Stimulated activated CD8-positive, alpha-beta memory T cell treated with anti-CD3 and anti-CD28 coated beads, Interleukin-15, amount 100 ng/mL, for 48 hours (primary cell): ENCODE data around the gene COL23A1.

ENCODE experiments used
- DNase-seq, 2 donors: peaks; one replicate each; pipeline ENCODE4 v3.0.0-alpha.2; 2020; ENCODE audit warnings: low read depth in 2 of 2

The COL23A1 gene

GRCh38 chr5:178555005-178555404 is 35.2 kb downstream of the COL23A1 start:
- DNase-seq = no peak

DNA sequence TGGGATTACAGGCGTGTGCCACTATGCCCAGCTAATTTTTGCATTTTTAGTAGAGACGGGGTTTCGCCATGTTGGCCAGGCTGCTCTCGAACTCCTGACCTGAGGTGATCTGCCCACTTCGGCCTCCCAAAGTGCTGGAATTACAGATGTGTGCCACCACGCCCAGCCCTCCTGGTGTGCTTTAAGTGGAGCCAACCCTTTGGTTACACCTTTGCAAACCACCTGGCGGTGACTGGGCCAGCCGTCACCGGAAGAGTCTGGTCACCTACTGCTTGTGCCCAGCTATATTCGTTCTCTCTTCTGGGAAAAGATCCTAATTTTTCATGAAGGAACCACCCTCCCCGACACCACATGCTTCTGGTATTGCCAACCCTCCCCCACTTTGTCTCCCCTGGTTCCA is 35.9 kb downstream of the COL23A1 start:
- no peak for DNase-seq

DNA sequence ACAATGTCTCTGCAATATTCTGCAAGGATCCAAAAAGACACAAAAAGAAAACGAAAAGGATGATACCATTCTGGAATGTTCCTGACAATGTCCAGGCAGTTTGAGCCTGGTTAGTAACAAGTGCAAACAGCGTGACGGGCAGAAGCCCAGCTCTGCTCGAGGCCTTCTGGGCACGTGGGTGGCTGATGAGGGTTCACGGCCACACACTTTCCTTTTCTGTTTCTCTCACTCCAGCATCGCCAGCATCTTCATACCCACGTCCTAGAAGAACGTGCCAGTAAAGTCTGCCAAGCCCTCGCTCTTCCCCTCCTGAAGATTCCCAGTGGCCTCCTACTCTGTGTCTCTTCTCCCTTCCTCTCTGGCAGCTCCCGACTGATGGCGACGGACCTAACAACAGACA is 36.7 kb downstream of the COL23A1 start:
- no peak for DNase-seq

DNA sequence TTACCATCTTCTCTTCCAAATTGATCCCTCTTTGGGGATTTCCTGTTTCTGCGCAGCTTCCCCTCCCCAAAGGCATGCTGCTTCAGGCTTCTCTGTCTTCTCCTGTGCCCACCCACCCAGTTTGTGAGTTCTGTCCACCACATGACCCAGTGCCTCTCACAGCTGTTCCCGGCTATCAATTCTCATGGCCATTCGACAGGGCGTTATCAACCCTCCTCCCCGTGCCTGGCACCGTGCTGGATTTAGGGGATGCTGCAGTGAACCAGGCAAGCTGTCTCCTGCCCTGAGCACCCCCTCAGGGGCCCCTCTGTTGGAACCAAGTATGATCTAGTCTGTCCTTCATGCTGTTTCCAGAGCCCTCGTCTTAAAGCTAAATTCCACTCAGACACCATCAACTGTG is 38.7 kb downstream of the COL23A1 start:
- DNase-seq = no peak

- no peak for DNase-seq
These were observed 39.1 kb downstream of the COL23A1 start for GRCh38 chr5:178551059-178551458.

DNA sequence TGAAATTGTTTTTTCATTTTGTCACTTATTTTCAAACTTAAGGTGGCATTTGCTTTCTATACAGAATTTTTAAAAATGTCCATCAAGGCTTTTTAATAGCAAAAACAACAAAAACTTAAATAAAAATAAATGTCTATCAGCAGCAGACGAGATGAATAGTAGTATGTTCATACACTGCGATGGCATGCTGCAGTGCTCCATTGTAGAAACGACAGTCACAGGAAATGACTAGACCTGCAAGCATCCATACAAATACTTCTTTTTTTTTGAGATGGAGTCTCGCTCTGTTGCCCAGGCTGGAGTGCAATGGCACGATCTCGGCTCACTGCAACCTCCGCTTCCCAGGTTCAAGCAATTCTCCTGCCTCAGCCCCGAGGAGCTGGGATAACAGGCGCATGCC is 41.4 kb downstream of the COL23A1 start:
- no peak for DNase-seq

DNA sequence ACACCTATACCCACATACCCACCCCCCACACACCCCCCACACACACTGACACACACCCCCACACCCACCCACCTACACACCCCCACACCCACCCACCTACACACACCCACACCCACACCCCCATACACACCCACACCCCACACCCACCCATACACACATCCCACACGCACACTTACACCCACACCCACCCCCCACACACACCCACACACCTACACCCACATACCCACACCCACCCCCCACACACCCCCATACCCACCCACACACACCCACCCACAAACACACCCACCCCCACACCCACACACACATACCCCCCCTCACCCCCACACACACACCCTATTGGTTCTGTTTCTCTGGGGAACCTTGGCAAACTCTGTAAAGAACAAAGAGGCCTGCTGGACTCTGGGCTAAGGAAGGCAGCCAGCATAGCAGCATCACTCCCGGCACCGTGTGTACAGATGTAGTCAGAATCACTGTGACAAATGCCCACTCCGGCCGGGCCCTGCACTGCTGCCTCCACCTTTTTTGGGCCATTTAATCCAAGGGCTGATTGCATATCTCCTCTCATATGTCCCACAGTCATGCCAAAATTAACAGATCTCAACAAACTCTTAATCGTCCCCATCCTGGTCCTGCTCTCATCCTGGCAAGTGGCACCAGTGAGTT is 42.3 kb downstream of the COL23A1 start:
- no peak for DNase-seq

DNA sequence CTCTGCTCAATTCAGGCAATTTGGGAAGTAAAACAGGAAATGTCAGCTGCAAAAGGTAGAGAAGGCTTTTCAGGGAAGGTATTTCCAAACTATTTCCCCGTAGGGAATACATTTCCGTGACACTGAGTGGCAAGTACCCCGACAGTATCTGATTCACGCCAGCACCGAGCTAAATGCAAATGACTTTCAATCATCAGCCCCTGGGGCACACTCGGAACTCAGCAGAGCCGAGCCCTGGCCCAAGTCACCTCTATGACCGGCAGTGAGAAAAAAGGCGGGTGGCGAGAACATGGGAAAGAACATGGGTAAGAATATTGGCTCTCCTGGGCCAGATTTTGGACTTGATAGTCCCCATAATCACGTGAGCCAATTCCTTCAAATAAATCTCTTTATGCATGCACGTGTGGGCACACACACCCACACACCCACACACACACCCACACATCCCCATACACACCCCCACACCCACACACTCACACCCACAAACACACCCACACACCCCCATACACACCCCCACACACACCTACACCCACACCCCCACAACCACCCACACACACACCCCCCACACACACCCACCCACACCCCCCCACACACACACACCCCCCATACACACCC is 43.0 kb downstream of the COL23A1 start:
- DNase-seq = no peak

GRCh38 chr5:178546675-178547033 is 43.5 kb downstream of the COL23A1 start:
- DNase-seq = no peak

- no peak for DNase-seq
These were observed 44.1 kb downstream of the COL23A1 start for GRCh38 chr5:178545941-178546674.

DNA sequence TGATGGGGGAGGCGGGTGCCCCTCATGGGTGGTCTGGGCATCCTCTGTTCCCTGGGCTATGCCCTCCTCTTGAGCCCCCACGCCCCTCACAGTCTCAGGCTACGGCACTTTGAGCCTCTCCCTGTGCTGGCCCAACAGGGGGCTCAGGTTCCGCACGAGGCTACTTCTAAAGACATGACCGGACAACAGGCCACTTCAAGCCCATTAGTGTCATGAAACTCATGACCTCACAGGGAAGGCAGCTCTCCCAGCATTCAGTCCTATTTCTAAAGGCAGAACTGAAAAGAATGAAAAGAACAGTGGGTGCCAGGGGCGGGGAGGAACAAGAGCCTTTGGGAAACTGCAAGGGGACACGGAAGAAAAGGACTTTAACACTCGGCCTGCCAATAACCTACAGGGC is 45.0 kb downstream of the COL23A1 start:
- no peak for DNase-seq

- no peak for DNase-seq
These were observed 45.9 kb downstream of the COL23A1 start for GRCh38 chr5:178544166-178544834.

DNA sequence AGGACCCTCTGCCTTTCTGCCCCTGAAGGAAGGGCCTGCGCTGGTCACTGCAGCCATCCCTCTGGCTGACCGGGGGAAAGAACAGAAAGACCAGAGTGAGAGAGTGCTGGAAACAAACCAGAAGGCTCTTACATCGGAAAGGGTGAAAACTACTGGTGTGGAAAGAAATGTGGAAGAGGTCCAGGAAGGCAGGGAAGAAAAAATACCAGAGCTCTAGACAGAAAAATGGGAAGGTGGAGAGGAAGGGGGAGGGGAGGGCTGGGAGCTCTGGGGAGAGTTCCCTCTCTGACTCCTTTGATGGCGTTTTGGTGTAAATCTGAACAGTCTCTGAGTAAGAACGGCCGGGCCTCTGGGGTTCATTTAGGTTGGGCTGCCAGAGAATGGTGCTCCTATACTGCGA is 47.7 kb downstream of the COL23A1 start:
- DNase-seq = no peak

DNA sequence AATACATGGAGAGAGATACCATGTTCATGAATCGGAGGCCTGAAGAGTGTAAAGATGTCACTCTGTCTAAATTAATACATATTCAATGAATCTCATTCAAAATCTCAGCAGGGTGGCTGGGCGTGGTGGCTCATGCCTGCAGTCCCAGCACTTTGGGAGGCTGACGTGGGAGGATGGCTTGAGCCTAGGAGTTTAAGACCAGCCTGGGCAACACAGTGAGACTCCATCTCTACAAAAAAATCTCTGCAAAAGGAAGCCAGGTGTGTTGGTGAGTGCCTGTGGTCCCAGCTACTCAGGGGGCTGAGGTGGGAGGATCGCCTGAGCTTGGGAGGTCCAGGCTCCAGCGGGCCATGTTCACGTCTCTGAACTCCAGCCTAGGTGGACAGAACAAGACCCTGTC is 49.7 kb downstream of the COL23A1 start:
- DNase-seq = no peak

DNA sequence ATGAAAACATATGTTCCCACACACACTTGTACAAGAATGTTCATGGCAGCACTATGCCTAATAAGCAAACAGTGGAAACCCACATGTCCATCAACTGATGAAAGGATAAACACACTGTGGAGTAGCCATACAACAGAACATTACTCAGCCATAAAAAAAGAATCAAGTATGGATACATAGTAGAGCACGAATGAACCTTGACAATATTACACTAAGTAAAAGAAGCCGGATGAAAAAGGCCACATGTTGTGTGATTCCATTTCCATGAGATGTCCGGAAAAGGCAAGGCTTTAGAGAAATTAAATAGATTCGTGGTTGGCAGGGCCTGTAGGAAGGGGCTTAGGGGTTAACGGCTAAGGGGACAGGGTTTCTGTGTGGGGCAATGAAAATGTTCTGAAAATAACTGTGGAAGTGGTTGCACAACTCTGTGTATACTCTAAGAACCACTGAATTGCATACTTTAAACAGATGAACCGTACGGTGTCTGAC is 51.4 kb downstream of the COL23A1 start:
- no peak for DNase-seq

- no peak for DNase-seq
These were observed 52.5 kb downstream of the COL23A1 start for GRCh38 chr5:178537467-178538371.

DNA sequence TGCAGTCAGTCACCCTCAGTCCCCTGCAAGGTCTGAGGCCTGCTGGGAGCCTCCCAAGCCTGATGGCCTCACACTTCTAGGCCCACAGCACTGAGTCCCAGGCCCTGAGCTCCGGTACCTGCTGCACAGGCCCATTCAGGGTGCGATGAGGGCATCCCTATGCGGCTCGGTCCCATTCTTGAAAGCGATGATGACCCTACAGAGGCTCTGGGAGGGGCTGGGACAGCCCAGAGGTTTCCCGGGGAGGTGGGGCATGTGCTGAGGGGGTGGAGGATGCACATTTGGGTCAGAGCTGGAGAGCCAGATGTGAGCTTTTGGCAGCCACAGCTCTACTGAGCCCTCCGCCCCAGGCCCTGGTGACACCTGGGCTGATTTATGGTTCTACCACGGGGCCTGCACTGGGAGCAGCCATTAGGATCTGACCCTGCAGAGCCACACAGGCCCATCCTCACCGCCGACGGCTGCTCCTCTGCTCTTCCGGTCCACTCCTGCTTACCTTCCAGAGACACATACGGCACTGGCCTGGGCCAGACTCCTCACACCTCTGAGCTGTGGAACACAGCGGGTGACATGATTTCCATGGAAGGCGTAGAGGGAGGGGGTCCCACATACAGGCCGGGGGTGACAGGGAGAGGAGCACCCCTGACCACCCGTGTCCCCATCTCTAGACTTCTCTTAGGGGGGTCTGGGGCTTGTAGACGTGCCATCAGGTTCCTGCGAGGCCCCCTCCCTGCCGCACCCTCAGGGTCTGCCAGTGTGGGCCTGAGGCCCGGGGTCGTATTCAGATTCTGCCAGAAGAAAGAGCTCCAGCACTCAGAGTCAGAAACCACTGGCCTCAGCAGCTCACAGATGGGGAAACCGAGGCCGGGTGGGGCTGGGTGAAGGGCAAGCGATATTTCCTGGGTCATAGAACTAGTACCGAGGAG is 53.4 kb downstream of the COL23A1 start:
- DNase-seq = no peak

DNA sequence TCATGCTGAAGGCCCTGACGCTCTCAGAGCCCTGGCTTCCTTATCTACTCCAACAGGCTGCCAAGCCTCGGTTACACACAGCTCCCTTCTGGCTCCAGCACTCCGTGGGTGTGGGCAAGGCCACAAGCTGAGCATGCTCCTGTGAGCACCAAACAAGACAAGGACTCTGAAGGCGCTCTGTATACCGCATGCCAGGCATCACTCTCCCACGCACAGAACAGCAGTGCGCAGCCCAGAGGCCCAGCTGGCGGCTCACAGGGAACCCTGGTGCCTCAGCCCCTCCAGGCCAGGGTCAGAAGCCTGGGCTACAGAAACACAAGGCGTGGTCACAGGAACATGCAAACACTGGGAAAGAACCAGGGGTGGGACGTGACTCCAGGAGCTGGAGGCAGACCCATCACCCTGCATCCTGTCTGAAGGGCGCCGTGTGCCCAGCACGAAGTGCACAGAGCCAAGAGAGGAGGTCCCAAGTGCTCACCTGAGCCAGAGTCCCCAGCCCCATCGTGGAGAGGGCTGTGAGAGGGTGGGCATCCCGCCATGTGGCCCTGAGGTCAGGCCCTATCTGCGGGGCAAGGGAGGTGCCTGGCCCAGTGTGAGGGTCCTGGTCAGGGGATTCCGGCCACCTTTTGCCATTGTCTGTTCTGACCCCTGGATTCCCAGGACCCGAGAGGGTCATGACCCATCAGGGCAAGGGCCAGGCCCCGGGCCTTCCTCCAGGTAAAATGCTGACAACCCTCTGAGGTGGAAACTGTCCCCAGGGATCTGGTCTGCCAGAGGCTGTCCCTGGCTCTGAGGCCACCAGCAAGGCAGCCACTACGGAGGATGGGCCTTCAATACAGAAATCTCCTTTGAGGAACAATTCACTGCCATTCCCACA is 54.7 kb downstream of the COL23A1 start:
- no peak for DNase-seq

DNA sequence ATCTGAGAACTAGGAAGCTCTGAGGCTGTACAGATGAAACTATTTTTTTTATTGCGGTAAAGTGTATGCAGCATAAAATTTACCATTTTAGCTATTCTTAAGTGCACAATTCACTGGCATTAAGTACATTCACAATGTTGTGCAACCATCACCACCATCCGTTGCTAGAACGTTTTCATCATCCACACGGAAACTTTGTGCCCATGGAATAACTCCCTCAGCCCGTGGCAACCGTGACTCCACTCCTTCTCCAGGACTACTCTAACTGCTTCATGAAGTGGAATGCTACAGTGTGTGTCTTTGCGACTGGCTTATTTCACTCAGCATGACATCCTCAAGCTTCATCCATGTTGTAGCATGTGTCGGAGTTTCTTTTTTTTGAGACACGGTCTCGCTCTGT is 57.1 kb downstream of the COL23A1 start:
- DNase-seq = no peak
